Mesendoderm (in vitro differentiated cells): ENCODE results near the gene ARFGEF3.
A peak's percentile ranks its signal among the peaks of the same experiment; 100 is the strongest.
"Not testable (repeated sequence)": the region's sequence is repeated elsewhere in the genome, so short reads cannot be mapped to it uniquely, and the experiment has no call there.

Experiments used
- DNase-seq: peaks from one replicate; pipeline ENCODE4 v3.0.0; 2013
- H2AK5ac ChIP-seq: 2 replicates; pipeline ENCODE4 v1.6.1; 2013; ENCODE audit warnings: low read length, inconsistent platforms
- H2BK120ac ChIP-seq: 2 replicates; pipeline ENCODE4 v1.6.1; 2013; ENCODE audit warnings: low read depth, mild to moderate bottlenecking, low read length, moderate library complexity, mixed read lengths
- H2BK15ac ChIP-seq: replicated peaks from 2 replicates; pipeline ENCODE4 v1.6.1; 2013; ENCODE audit warnings: low read depth, mild to moderate bottlenecking, moderate library complexity
- H2BK5ac ChIP-seq: 2 replicates; pipeline ENCODE4 v1.6.1; 2013; ENCODE audit warnings: low read length, inconsistent platforms
- H3K18ac ChIP-seq: 2 replicates; pipeline ENCODE4 v1.6.1; 2013; ENCODE audit warnings: mild to moderate bottlenecking, low read length, mixed read lengths
- H3K23ac ChIP-seq: one replicate; pipeline ENCODE4 v1.6.1; 2013; ENCODE audit warnings: low read length
- H3K27ac ChIP-seq: 2 replicates; pipeline ENCODE4 v1.5.1; 2013; ENCODE audit warnings: low read depth, mild to moderate bottlenecking, inconsistent platforms, low read length, moderate library complexity
- H3K27me3 ChIP-seq: 2 replicates; pipeline ENCODE4 v1.6.1; 2013; ENCODE audit warnings: low read length, control low read depth, mild to moderate bottlenecking, inconsistent platforms; ENCODE audit not compliant: insufficient read depth, poor library complexity
- H3K36me3 ChIP-seq: 2 replicates; pipeline ENCODE4 v1.6.1; 2013; ENCODE audit warnings: low read length, inconsistent platforms; ENCODE audit not compliant: control insufficient read depth, insufficient read depth
- H3K4ac ChIP-seq: one replicate; pipeline ENCODE4 v1.6.1; 2013; ENCODE audit warnings: low read depth, mild to moderate bottlenecking, low read length, moderate library complexity
- H3K4me1 ChIP-seq: 2 replicates; pipeline ENCODE4 v1.6.1; 2013; ENCODE audit warnings: low read depth, low read length, inconsistent platforms; ENCODE audit not compliant: control insufficient read depth
- H3K4me2 ChIP-seq: 2 replicates; pipeline ENCODE4 v1.6.1; 2013; ENCODE audit warnings: low read length
- H3K4me3 ChIP-seq: 2 replicates; pipeline ENCODE4 v1.5.1; 2013; ENCODE audit warnings: mild to moderate bottlenecking, low read length
- H3K56ac ChIP-seq: one replicate; pipeline ENCODE4 v1.6.1; 2013; ENCODE audit warnings: low read length
- H3K79me1 ChIP-seq: 2 replicates; pipeline ENCODE4 v1.6.1; 2013; ENCODE audit warnings: low read length, inconsistent platforms
- H3K79me2 ChIP-seq: 2 replicates; pipeline ENCODE4 v1.6.1; 2013; ENCODE audit warnings: mild to moderate bottlenecking, low read length; ENCODE audit not compliant: control insufficient read depth, insufficient read depth
- H3K9ac ChIP-seq: 2 replicates; pipeline ENCODE4 v1.6.1; 2013; ENCODE audit warnings: low read length, inconsistent platforms
- H4K5ac ChIP-seq: one replicate; pipeline ENCODE4 v1.6.1; 2013; ENCODE audit warnings: low read length
- H4K8ac ChIP-seq: one replicate; pipeline ENCODE4 v1.6.1; 2013; ENCODE audit warnings: low read depth, mild to moderate bottlenecking, control low read depth, low read length, moderate library complexity
- WGBS: extraction: QIAGEN DNeasy Blood & Tissue Kit; methylation state at CpG from one replicate; pipeline ENCODE4 v1.1.7; 2013; ENCODE audit warnings: low lambda C conversion rate, missing lambda C conversion rate; ENCODE audit not compliant: insufficient coverage; ENCODE audit errors: extremely low coverage; 5-methylcytosine and 5-hydroxymethylcytosine counted together

The ARFGEF3 gene

GRCh38 chr6:138278326-138278725 lies 116.6 kb downstream of the ARFGEF3 start:
- Histone ChIP-seq H3K4ac (no peak overlapping the region), H3K36me3 (no peaks in the 10 kb centered on the region), H3K27me3 (no peaks in the 10 kb centered on the region), H3K4me3 (no peak overlapping the region), H2BK120ac (no peak overlapping the region), H3K23ac (no peak overlapping the region), H2BK15ac (no peak overlapping the region), H2AK5ac (no peak overlapping the region), H3K56ac (no peak overlapping the region), H4K8ac (no peak overlapping the region), H3K79me1 (no peaks in the 10 kb centered on the region), H2BK5ac (no peak overlapping the region), H3K79me2 (no peaks in the 10 kb centered on the region), H3K27ac (no peak overlapping the region), H4K5ac (no peak overlapping the region), H3K18ac (no peak overlapping the region), H3K4me2 (no peak overlapping the region), H3K4me1 (no peaks in the 10 kb centered on the region), H3K9ac (no peak overlapping the region)
- no CpG with 5 or more reads among the region's 12 CpGs for WGBS
- peak; percentile 59 for DNase-seq

- H3K9ac ChIP-seq = no peak overlapping the region
- H3K79me2 ChIP-seq = no peaks in the 10 kb centered on the region
- no peak overlapping the region for H3K4me2 ChIP-seq
- no peak overlapping the region for H3K4ac ChIP-seq
- no peak for DNase-seq
- H4K5ac ChIP-seq = no peak overlapping the region
- no CpG with 5 or more reads among the region's 6 CpGs for WGBS
- no peak overlapping the region for H2BK15ac ChIP-seq
- no peak overlapping the region for H2BK5ac ChIP-seq
- H3K56ac ChIP-seq = no peak overlapping the region
- no peaks in the 10 kb centered on the region for H3K27me3 ChIP-seq
- no peak overlapping the region for H3K27ac ChIP-seq
- H2AK5ac ChIP-seq = no peak overlapping the region
- H2BK120ac ChIP-seq = no peak overlapping the region
- H3K4me1 ChIP-seq = no peaks in the 10 kb centered on the region
- no peaks in the 10 kb centered on the region for H3K79me1 ChIP-seq
- no peak overlapping the region for H3K18ac ChIP-seq
- H3K23ac ChIP-seq = no peak overlapping the region
- H3K4me3 ChIP-seq = no peak overlapping the region
- no peaks in the 10 kb centered on the region for H3K36me3 ChIP-seq
- no peak overlapping the region for H4K8ac ChIP-seq
Measured at GRCh38 chr6:138285800-138286199, 124.1 kb downstream of the ARFGEF3 start.

DNA sequence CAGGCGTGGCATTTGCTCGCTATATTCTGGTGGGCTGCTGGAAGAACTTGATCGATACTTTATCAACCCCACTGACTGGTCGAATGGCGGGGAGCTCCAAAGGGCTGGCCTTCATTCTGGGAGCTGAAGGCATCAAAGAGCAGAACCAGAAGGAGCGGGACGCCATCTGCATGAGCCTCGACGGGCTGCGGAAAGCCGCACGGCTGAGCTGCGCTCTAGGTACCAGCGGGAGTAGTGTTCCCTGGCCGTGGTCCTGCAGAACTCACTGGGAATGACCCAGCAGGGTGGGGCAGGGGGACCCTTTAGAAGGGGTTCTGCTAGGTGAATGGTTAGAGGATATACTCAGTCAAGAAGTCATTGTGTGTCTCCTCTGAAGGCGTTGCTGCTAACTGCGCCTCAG lies 125.0 kb downstream of the ARFGEF3 start:
- no peak overlapping the region for H2BK5ac ChIP-seq
- no peak overlapping the region for H3K4me3 ChIP-seq
- no peak overlapping the region for H3K23ac ChIP-seq
- no peaks in the 10 kb centered on the region for H3K79me1 ChIP-seq
- H3K27ac ChIP-seq = no peak overlapping the region
- no peak overlapping the region for H2BK120ac ChIP-seq
- peaks cover 3% of the 10 kb centered on the region for H3K4me1 ChIP-seq
- no peaks in the 10 kb centered on the region for H3K36me3 ChIP-seq
- no peak overlapping the region for H3K4me2 ChIP-seq
- WGBS = no CpG with 5 or more reads among the region's 17 CpGs
- H3K9ac ChIP-seq = no peak overlapping the region
- H3K4ac ChIP-seq = no peak overlapping the region
- no peak overlapping the region for H3K56ac ChIP-seq
- no peak overlapping the region for H3K18ac ChIP-seq
- H2AK5ac ChIP-seq = no peak overlapping the region
- no peaks in the 10 kb centered on the region for H3K27me3 ChIP-seq
- no peak overlapping the region for H4K8ac ChIP-seq
- no peak overlapping the region for H4K5ac ChIP-seq
- H2BK15ac ChIP-seq = no peak overlapping the region
- DNase-seq = no peak
- no peaks in the 10 kb centered on the region for H3K79me2 ChIP-seq

- Histone ChIP-seq H3K79me1 (no peaks in the 10 kb centered on the region), H3K56ac (no peak overlapping the region), H3K27ac (no peak overlapping the region), H3K18ac (no peak overlapping the region), H3K23ac (no peak overlapping the region), H3K36me3 (no peaks in the 10 kb centered on the region), H3K79me2 (no peaks in the 10 kb centered on the region), H2BK120ac (no peak overlapping the region), H2BK15ac (no peak overlapping the region), H3K27me3 (no peaks in the 10 kb centered on the region), H2BK5ac (no peak overlapping the region), H4K5ac (no peak overlapping the region), H3K4me1 (peaks cover 3% of the 10 kb centered on the region), H4K8ac (no peak overlapping the region), H3K4me3 (no peak overlapping the region), H3K9ac (no peak overlapping the region), H2AK5ac (no peak overlapping the region), H3K4me2 (no peak overlapping the region), H3K4ac (no peak overlapping the region)
- WGBS = no CpG with 5 or more reads among the region's 11 CpGs
- DNase-seq = peak; percentile 74
Measured at GRCh38 chr6:138287144-138287955, 125.6 kb downstream of the ARFGEF3 start.

DNA sequence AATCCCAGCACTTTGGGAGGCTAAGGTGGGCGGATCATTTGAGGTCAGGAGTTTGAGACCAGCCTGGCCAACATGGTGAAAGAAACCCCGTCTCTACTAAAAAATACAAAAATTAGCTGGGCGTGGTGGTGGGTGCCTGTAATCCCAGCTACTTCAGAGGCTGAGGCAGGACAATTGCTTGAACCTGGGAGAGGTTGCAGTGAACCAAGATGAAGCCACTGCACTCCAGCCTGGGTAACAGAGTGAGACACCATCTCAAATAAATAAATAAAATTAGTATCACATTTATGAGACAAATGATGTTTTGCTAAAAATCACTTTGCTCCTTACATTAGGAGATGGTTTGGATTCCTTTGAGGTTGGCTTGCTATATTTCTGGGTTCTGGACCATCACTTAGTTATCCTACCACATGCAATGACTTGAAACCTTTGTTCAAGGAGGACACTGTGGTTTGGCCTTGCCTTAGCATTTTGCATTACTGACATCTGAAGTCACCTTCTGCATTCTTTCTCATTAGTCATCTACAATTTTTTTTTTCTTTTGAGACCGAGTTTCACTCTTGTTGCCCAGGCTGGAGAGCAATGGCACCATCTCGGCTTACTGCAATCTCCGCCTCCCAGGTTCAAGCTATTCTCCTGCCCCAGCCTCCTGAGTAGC lies 126.8 kb downstream of the ARFGEF3 start:
- not testable (repeated sequence) for H4K8ac ChIP-seq, H3K36me3 ChIP-seq, H3K4me3 ChIP-seq, H3K4me1 ChIP-seq, H3K27ac ChIP-seq, H2BK5ac ChIP-seq, H2BK15ac ChIP-seq, H3K23ac ChIP-seq, H3K27me3 ChIP-seq, H2AK5ac ChIP-seq, H3K4ac ChIP-seq, H3K79me2 ChIP-seq, H3K79me1 ChIP-seq, H2BK120ac ChIP-seq, H4K5ac ChIP-seq, H3K9ac ChIP-seq, H3K18ac ChIP-seq, H3K4me2 ChIP-seq, H3K56ac ChIP-seq
- DNase-seq = peak; percentile 72
- no CpG with 5 or more reads among the region's 6 CpGs for WGBS
